ENCODE results near the gene PDE6B. TPM values are rescaled to one million over a fixed set of nuclear protein-coding genes. Genes with fewer than 3 reads are reported as not detected.

The PDE6B gene
- total RNA-seq, 1 donor from 2014 or later, result 5.5 TPM

DNA sequence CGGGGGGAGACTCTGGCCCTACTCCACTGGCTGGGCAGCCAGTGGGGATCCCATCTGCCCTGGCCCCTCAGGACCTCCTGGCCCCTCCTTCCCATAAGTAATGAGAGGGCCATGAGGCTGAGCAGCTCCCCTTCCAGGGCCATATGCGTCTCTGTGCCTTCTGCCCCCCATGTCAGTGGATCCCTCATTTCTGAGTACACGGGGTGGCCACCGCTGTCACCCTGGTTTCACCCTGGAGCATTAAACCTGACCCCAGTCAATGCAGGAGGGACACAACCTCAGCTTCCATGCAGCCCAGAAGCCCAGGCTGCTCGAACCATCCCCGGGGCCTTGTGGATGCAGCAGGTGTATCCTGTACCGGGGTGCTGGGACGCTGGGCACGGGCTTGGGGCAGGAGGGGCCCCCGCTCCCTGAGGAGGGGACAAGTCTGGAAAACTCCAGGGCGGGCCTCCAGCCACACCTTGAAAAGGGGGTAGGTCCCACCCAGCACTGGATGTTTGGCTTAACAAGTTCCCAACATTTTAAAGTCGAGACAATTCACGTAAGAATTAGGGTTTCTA, 24.5 kb downstream of the PDE6B start:
- TF ChIP-seq, protein P1, sequence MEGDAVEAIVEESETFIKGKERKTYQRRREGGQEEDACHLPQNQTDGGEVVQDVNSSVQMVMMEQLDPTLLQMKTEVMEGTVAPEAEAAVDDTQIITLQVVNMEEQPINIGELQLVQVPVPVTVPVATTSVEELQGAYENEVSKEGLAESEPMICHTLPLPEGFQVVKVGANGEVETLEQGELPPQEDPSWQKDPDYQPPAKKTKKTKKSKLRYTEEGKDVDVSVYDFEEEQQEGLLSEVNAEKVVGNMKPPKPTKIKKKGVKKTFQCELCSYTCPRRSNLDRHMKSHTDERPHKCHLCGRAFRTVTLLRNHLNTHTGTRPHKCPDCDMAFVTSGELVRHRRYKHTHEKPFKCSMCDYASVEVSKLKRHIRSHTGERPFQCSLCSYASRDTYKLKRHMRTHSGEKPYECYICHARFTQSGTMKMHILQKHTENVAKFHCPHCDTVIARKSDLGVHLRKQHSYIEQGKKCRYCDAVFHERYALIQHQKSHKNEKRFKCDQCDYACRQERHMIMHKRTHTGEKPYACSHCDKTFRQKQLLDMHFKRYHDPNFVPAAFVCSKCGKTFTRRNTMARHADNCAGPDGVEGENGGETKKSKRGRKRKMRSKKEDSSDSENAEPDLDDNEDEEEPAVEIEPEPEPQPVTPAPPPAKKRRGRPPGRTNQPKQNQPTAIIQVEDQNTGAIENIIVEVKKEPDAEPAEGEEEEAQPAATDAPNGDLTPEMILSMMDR (IDR thresholded peaks at IDR 0.05), result no peak
- no peak overlapping the region for H3K27ac ChIP-seq
- H3K9me3 ChIP-seq, result no peaks in the 10 kb centered on the region
- H3K4me1 ChIP-seq, result no peaks in the 10 kb centered on the region
- ATAC-seq (no peak), DNase-seq (peak; percentile 36)
- intact Hi-C loops (cut with DNase I), result no loop called here
- no peaks in the 10 kb centered on the region for H3K36me3 ChIP-seq
- H3K4me3 ChIP-seq, result no peak overlapping the region
- H3K27me3 ChIP-seq (ENCODE audit: low read depth), result peaks cover 44% of the 10 kb centered on the region

DNA sequence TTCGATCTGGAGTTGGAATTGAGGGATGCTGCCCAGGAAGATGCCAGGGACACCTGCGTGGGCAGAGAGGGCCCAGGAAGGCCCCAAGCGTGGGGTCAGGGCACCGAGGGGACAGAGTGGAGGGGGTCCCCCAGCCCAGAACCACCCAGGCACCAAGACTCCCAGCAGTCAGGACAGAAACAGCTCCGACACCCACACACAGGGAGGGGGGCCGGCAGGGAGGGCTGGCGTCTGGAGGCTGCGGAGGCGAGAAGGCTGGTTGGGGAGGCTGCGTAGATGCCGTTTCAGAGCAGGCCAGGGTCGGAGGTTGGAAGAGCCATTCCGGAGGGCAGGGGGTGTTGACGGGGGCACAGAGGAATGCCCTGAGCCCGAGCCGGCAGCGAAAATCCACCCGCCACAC, 25.1 kb downstream of the PDE6B start:
- Histone ChIP-seq H3K36me3 (no peaks in the 10 kb centered on the region), H3K9me3 (no peaks in the 10 kb centered on the region), H3K4me1 (no peaks in the 10 kb centered on the region), H3K27me3 (ENCODE audit: low read depth) (peaks cover 44% of the 10 kb centered on the region), H3K4me3 (no peak overlapping the region), H3K27ac (no peak overlapping the region)
- DNase-seq, result peak; percentile 24
- ATAC-seq, result no peak
- TF ChIP-seq, protein P1 (IDR thresholded peaks at IDR 0.05), result no peak
- intact Hi-C loops (cut with DNase I), result no loop called here

DNA sequence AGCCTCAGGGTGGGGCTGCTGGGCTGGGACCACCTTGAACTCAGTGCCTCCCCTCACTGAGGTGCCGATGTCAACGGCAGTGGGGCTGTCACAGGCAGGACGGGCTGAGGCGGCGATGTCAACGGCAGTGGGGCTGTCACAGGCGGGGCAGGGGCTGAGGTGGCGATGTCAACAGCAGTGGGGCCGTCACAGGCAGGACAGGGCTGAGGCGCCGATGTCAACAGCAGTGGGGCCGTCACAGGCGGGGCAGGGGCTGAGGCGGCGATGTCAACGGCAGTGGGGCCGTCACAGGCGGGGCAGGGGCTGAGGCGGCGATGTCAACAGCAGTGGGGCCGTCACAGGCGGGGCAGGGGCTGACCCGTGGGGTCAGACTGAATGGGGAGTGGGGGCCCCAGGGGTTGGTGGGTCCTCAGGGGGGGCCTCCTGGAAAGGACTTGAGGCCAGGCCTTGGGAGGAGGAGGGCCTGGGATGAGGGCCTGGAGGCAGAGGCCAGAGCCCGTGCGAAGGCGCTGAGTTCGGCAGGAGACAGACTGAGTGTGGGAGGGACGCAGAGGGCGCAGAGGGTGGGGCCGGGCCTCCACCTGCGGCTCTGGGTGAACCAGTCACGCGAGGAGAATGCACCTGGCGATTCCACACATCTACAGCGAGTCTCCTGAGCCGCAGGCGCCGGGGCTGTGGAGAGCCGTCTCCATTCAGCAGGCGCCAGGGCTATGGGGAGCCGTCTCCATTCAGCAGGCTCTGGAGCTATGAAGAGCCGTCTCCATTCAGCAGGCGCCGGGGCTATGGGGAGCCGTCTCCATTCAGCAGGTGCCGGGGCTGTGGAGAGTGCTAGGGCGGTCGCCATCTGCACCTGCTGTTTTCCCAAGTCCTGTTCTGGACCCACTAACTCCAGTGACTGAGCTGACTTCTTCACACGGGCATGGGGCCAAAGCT, 25.8 kb downstream of the PDE6B start:
- ATAC-seq, result peak in 1 of 2 donors; percentile 65

DNA sequence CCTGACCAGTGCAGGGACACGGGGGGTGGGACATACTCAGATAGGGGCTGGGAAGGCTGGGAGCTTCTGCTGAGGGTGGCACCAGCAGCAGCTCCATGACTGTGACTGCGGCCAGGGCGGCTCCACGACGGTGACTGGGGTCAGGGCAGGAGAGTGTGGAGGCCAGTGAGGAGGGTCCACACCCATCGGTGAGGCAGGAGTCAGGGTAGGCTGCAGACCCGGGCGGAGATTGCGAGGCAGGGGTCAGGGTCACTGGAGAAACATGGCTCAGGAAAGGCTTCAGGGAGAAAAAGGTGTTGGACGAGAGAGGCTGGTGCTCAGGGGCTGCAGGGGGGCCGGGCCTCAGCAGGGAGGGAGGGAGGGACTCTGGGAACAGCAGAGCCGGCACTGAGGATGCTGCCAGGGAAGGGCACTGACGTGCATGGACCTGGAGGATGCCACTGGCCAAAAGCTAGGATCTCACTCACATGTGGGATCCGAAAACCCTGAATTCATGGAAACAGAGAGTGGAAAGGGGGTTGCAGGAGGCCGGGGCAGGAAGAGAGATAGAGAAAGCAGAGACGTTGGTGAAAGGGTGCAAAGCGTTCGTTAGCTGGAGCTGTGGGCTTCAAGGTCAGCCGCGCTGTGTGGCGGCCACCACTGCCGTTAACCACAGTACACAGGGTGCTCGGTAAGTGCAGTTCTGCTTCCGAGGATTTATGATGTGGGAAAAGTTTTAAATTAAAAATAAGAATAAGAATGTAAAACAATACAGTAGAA, 26.7 kb downstream of the PDE6B start:
- DNase-seq (peak; percentile 21), ATAC-seq (no peak)
- intact Hi-C loops (cut with DNase I), result no loop called here
- H3K4me3 ChIP-seq, result no peak overlapping the region
- peaks cover 40% of the 10 kb centered on the region for H3K27me3 ChIP-seq (ENCODE audit: low read depth)
- TF ChIP-seq, protein P1 (IDR thresholded peaks at IDR 0.05), result no peak
- H3K36me3 ChIP-seq, result no peaks in the 10 kb centered on the region
- H3K27ac ChIP-seq, result no peak overlapping the region
- no peaks in the 10 kb centered on the region for H3K4me1 ChIP-seq
- no peaks in the 10 kb centered on the region for H3K9me3 ChIP-seq

More for the DNA sequence above, 25.8 kb downstream of the PDE6B start:
- peak; percentile 45 for DNase-seq
- H3K27ac ChIP-seq, result no peak overlapping the region
- H3K4me3 ChIP-seq, result no peak overlapping the region
- H3K4me1 ChIP-seq, result no peaks in the 10 kb centered on the region
- no peaks in the 10 kb centered on the region for H3K36me3 ChIP-seq
- peaks cover 44% of the 10 kb centered on the region for H3K27me3 ChIP-seq (ENCODE audit: low read depth)
- H3K9me3 ChIP-seq, result no peaks in the 10 kb centered on the region
- TF ChIP-seq, protein P1 (IDR thresholded peaks at IDR 0.05), result no peak
- intact Hi-C loops (cut with DNase I), result no loop called here

DNA sequence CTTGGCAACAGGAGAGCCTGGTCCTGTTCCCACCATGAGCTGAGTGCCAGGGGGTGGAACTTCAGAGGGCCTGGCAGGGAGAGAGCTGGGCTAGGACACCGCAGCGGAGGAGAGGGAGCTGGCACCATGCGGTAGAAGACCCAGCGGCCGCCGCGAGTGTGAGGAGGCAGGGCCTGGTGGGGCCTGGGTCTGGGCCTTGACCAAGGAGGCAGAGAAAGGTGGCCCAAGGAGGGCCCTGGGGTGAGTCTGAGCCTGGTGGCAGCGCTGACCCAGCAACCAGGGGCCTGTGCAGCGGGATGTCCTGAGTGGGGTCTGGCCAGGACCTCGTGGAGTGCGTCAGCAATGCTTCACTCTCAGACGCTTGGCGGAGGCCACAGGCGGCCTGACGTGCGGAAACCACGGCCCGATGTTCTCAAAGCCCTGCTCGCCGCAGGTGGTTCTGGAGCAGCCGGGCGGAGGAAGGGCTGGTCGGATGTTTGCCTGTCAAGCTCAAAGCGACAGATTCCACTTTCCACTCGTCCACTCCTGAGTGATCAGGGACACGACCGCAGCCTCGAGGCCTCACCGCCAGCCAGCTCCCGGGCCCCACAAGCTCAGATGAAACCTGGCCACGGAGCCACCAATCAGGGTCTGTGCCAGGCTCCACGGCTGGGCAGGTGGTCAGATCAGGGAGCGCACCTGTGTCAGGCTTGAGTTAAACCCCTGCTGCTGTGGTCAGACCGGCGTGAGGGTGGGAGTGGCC, 27.9 kb downstream of the PDE6B start:
- intact Hi-C loops (cut with DNase I), result no loop called here
- H3K9me3 ChIP-seq, result no peaks in the 10 kb centered on the region
- DNase-seq, result peak; percentile 45
- TF ChIP-seq, protein P1 (IDR thresholded peaks at IDR 0.05), result no peak
- peaks cover 35% of the 10 kb centered on the region for H3K27me3 ChIP-seq (ENCODE audit: low read depth)
- no peaks in the 10 kb centered on the region for H3K36me3 ChIP-seq
- ATAC-seq, result no peak
- no peak overlapping the region for H3K27ac ChIP-seq
- no peaks in the 10 kb centered on the region for H3K4me1 ChIP-seq
- no peak overlapping the region for H3K4me3 ChIP-seq

Measured in lower lobe of right lung (tissue), 2 donors.